H1 (cell line): ENCODE measurements around the gene LRP5. TPM values are rescaled to one million over a fixed set of nuclear protein-coding genes. Genes with fewer than 3 reads are reported as not detected.

ENCODE experiments used
- polyA plus RNA-seq, 7 experiments: library from polyadenylated mRNA; depleted of rRNA in 3 of 7; stranded (reverse) in 5 of 7; unstranded in 2 of 7; fragments of >200 nt in 5 of 7; fragments of 200-250 nt in 2 of 7; gene quantifications; 1 replicate in 5 of 7; 2 replicates in 1 of 7; 4 replicates in 1 of 7; pipeline versions ENCODE4 v1.2.1 to v1.2.3, GENCODE V29; 2011 to 2013; ENCODE audit warnings: missing spikeins in 2 of 7, mixed read lengths in 2 of 7
- small RNA-seq: library from polyadenylated mRNA; stranded (forward); fragments of <200 nt; extraction: miRNeasy Mini kit (QIAGEN cat#:217004); gene quantifications from one replicate; pipeline ENCODE3, GENCODE V24; 2013; ENCODE audit not compliant: insufficient read depth
- total RNA-seq: library from RNA; stranded (reverse); fragmentation: NEBNext Ultra II Directional; extraction: Animal tissue kit (Norgen Biotek cat#: 25700); gene quantifications from 2 replicates; pipeline ENCODE4 v1.2.1, GENCODE V29; 2021

The LRP5 gene
- total and polyA plus RNA-seq, 2 of the 8 experiments (the other 6 are each of a cell fraction or from before 2014, with no cell fraction given) = 19.0 to 38.9 TPM

Small RNAs within 50 kb of the gene (small RNA-seq; reads per million reads assigned to genes)
- not detected for gene NDUFA3P2

Other genes with a start within 250 kb of the LRP5 start
- gene CHKA, start 191.2 kb upstream of the LRP5 start, total RNA-seq = 86.6 and 88.6 TPM in 2 replicates
- 56.1 and 61.2 TPM in 2 replicates for gene CHKA, start 191.2 kb upstream of the LRP5 start, polyA plus RNA-seq (2011; rRNA removed)
- gene KMT5B, start 99.3 kb upstream of the LRP5 start, total RNA-seq = 37.5 and 40.8 TPM in 2 replicates
- gene KMT5B, start 99.3 kb upstream of the LRP5 start, polyA plus RNA-seq (2011; rRNA removed) = 8.5 and 11.0 TPM in 2 replicates
- gene C11orf24, start 40.6 kb upstream of the LRP5 start, total RNA-seq = 45.3 and 45.4 TPM in 2 replicates
- gene C11orf24, start 40.6 kb upstream of the LRP5 start, polyA plus RNA-seq (2011; rRNA removed) = 51.7 and 63.5 TPM in 2 replicates
- gene PPP6R3, start 148.2 kb downstream of the LRP5 start, total RNA-seq = 146 and 150 TPM in 2 replicates
- 44.6 and 48.8 TPM in 2 replicates for gene PPP6R3, start 148.2 kb downstream of the LRP5 start, polyA plus RNA-seq (2011; rRNA removed)